Endothelial cell of umbilical vein (primary cell): ENCODE measurements around the gene CDK5R2. TPM values are rescaled to one million over a fixed set of nuclear protein-coding genes. Genes with fewer than 3 reads are reported as not detected.

Experiments
- BruUV-seq: library from RNA; stranded (reverse); fragments of 400-500 nt; replicated peaks from 2 replicates; lab custom pipeline; 2021; lab: Mats Ljungman, UMichigan
- CTCF ChIA-PET: fragments of 300-600, 350-600 bp; sonication (Branson Sonifier 250); formaldehyde crosslinking; loops from one replicate; lab custom pipeline; 2021; ENCODE audit warnings: antibody characterized with exemption, inconsistent platforms; lab: Charles Lee
- POLR2A ChIA-PET: fragments of 300-600, 350-600 bp; sonication (Branson Sonifier 250); formaldehyde crosslinking; loops from one replicate; lab custom pipeline; 2021; ENCODE audit warnings: antibody characterized with exemption, inconsistent platforms; lab: Charles Lee
- DNase-seq: peaks from one replicate; pipeline ENCODE4 v3.0.0-alpha.2; 2011; ENCODE audit warnings: low read depth, low spot score
- FAIRE-seq: peaks from 2 replicates; lab custom pipeline; 2011; peaks lifted over from hg19 to GRCh38; lab: Jason Lieb, UNC
- H2AFZ ChIP-seq: 2 replicates; pipeline ENCODE4 v1.6.0; 2012; ENCODE audit warnings: low read depth, low read length, control low read depth, inconsistent platforms
- H3K27ac ChIP-seq: 2 replicates; pipeline ENCODE4 v1.5.1; 2011; ENCODE audit warnings: low read depth, mild to moderate bottlenecking, control low read depth, low read length, moderate library complexity; ENCODE audit not compliant: insufficient read depth
- H3K27me3 ChIP-seq, 2 experiments: 2 replicates each; pipeline versions ENCODE4 v1.6.0 to v1.6.1; 2011; ENCODE audit warnings: low read length in 2 of 2, mixed read lengths in 1 of 2; ENCODE audit not compliant: control insufficient read depth in 2 of 2, insufficient read depth in 2 of 2
- H3K36me3 ChIP-seq, 2 experiments: 2 replicates in 1 of 2; 3 replicates in 1 of 2; pipeline ENCODE4 v1.5.1; 2011; ENCODE audit warnings: low read length in 2 of 2, mild to moderate bottlenecking in 1 of 2, moderate library complexity in 1 of 2; ENCODE audit not compliant: control insufficient read depth in 2 of 2, insufficient read depth in 2 of 2; ENCODE audit errors: extremely low read depth in 1 of 2
- H3K4me1 ChIP-seq: 3 replicates; pipeline ENCODE4 v1.5.1; 2011; ENCODE audit warnings: mild to moderate bottlenecking, low read length; ENCODE audit not compliant: control insufficient read depth, insufficient read depth; ENCODE audit errors: extremely low read depth
- H3K4me2 ChIP-seq: 2 replicates; pipeline ENCODE4 v1.6.1; 2011; ENCODE audit warnings: low read length, control low read depth, mixed read lengths; ENCODE audit not compliant: insufficient read depth
- H3K4me3 ChIP-seq, 3 experiments: fragments of 200-600 bp in 1 of 3; sonication (generic), shearing (Covaris generic) in 1 of 3; replicated peaks in 1 of 3; 2 replicates each; pipeline ENCODE4 v1.5.1; 2011 to 2016; ENCODE audit warnings: control low read depth in 3 of 3, low read length in 3 of 3, mild to moderate bottlenecking in 2 of 3, inconsistent platforms in 1 of 3, low read depth in 1 of 3, moderate library complexity in 1 of 3; ENCODE audit not compliant: insufficient read depth in 1 of 3
- H3K79me2 ChIP-seq: 2 replicates; pipeline ENCODE4 v1.6.0; 2012; ENCODE audit warnings: low read length, inconsistent platforms; ENCODE audit not compliant: control insufficient read depth, insufficient read depth
- H3K9ac ChIP-seq: replicated peaks from 2 replicates; pipeline ENCODE3; 2011; ENCODE audit warnings: low read length, control low read depth; ENCODE audit not compliant: insufficient read depth; ENCODE audit errors: extremely low read depth
- H3K9me1 ChIP-seq: replicated peaks from 3 replicates; pipeline ENCODE4 v1.6.0; 2011; ENCODE audit warnings: mild to moderate bottlenecking, low read length; ENCODE audit not compliant: control insufficient read depth, insufficient read depth; ENCODE audit errors: extremely low read depth
- H3K9me3 ChIP-seq: replicated peaks from 2 replicates; pipeline ENCODE4 v1.5.1; 2012; ENCODE audit warnings: low read length, inconsistent platforms; ENCODE audit not compliant: control insufficient read depth, insufficient read depth
- H4K20me1 ChIP-seq: replicated peaks from 2 replicates; pipeline ENCODE3; 2011; ENCODE audit warnings: mild to moderate bottlenecking, low read length; ENCODE audit not compliant: control insufficient read depth, insufficient read depth; ENCODE audit errors: extremely low read depth
- CTCF ChIP-seq, 2 donors: IDR thresholded peaks; 1 replicate in 1 of 2; 2 replicates in 1 of 2; pipeline ENCODE4 v1.5.1; 2011; ENCODE audit warnings: low read length in 2 of 2, mild to moderate bottlenecking in 2 of 2, moderate library complexity in 2 of 2, control low read depth in 1 of 2, inconsistent platforms in 1 of 2, low read depth in 1 of 2; ENCODE audit not compliant: insufficient read depth in 1 of 2; ENCODE audit errors: extremely low read depth in 1 of 2
- EZH2 ChIP-seq: IDR thresholded peaks from 2 replicates; pipeline ENCODE4 v1.6.1; 2012; ENCODE audit warnings: borderline replicate concordance, low read depth, mild to moderate bottlenecking, moderate library complexity, low read length, inconsistent platforms; ENCODE audit not compliant: severe bottlenecking
- FOS ChIP-seq: IDR thresholded peaks from 2 replicates; pipeline ENCODE4 v1.6.1; 2011; ENCODE audit warnings: mild to moderate bottlenecking, low read length, moderate library complexity, borderline replicate concordance; ENCODE audit not compliant: insufficient read depth
- GATA2 ChIP-seq: IDR thresholded peaks from 2 replicates; pipeline ENCODE4 v1.7.0; 2011; ENCODE audit warnings: low read depth, mild to moderate bottlenecking, moderate library complexity, mixed read lengths, low read length; ENCODE audit not compliant: insufficient read length, insufficient read depth
- JUN ChIP-seq: IDR thresholded peaks from 2 replicates; pipeline ENCODE4 v1.6.1; 2011; ENCODE audit warnings: borderline replicate concordance, low read depth; ENCODE audit not compliant: insufficient read length, insufficient read depth
- MYC ChIP-seq: IDR thresholded peaks from one replicate; pipeline ENCODE4 v1.6.1; 2011; ENCODE audit warnings: mild to moderate bottlenecking, low read depth, low read length
- POLR2A ChIP-seq: IDR thresholded peaks from 2 replicates; pipeline ENCODE4 v1.6.1; 2012; ENCODE audit warnings: low read depth, mild to moderate bottlenecking, control low read depth, low read length
- POLR2AphosphoS5 ChIP-seq: IDR thresholded peaks from 2 replicates; pipeline ENCODE4 v1.6.1; 2012; ENCODE audit warnings: low read depth, mild to moderate bottlenecking, control low read depth, low read length, moderate library complexity; ENCODE audit not compliant: insufficient read depth
- dilution Hi-C: fragments of 300-500 bp; cut with MboI; formaldehyde crosslinking; loops from one replicate; pipeline ENCODE4 v1.15.0; 2019; ENCODE audit warnings: low sequenced_read_pairs; ENCODE audit not compliant: extremely low pct_ligation_motif_present
- intact Hi-C: fragments of 100-400 bp; cut with micrococcal nuclease; formaldehyde crosslinking; loops from one replicate; pipeline ENCODE4 v1.10.0; 2022
- polyA plus RNA-seq, 4 experiments: library from polyadenylated mRNA; depleted of rRNA in 3 of 4; stranded (reverse) in 3 of 4; unstranded in 1 of 4; fragments of >200 nt; gene quantifications; 2 replicates each; pipeline versions ENCODE4 v1.2.1 to v1.2.3, GENCODE V29; 2011 to 2012; ENCODE audit warnings: missing spikeins in 1 of 4
- total RNA-seq: library from RNA; stranded (reverse); gene quantifications from 2 replicates; pipeline ENCODE4 v1.2.3, GENCODE V29; 2021
- TF ChIP-seq, protein P1 (sequence below): IDR thresholded peaks from 2 replicates; pipeline ENCODE4 v1.6.1; 2011; ENCODE audit not compliant: insufficient read depth, insufficient read length

The CDK5R2 gene
- total and polyA plus RNA-seq, 2 donors (not counting 3 experiments of a cell fraction or from before 2014, with no cell fraction given) = 0.03 TPM; not detected in 1

DNA sequence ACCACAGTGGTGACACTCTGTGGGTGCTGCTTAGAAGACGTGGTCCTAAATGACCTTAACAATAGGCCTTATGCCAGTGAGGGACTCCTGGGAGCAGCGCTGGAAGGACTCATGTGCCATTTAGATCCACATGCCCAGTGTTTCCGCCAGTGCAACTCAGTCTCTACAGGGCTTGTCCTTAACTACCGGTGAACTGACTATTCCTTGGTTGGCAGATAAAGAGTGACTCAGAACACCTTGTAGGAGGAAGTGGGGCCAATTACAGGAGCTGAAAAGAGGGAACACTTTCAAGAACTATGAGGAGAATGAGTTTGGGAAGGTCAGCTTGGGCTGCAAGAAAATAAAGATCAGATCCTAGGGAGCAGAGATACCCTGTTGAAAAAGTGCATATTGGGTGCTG lies 1.8 kb upstream of the CDK5R2 start:
- BruUV-seq = no TSS peak
- no peak overlapping the region for H3K9ac ChIP-seq
- H3K9me1 ChIP-seq = no peaks in the 10 kb centered on the region
- ChIA-PET CTCF (interaction anchor here (1.0 to 2.0 kb wide), 3 partner anchors 22 to 81 kb away, joined by 5 to 10 read pairs (median 6); no protein-coding TSS in a partner anchor), POLR2A (no interaction called here)
- TF ChIP-seq POLR2AphosphoS5 = no peak
- no peak for TF ChIP-seq MYC
- no peak for TF ChIP-seq JUN
- TF ChIP-seq EZH2 = no peak
- no peak for TF ChIP-seq POLR2A
- TF ChIP-seq FOS = no peak
- TF ChIP-seq CTCF (IDR thresholded peaks at IDR 0.05; ENCODE audit: extremely low read depth in 1 of 2, insufficient read depth in 1 of 2, low read depth in 1 of 2, low read length in 2 of 2) = no peak
- TF ChIP-seq GATA2 = no peak
- TF ChIP-seq, protein P1, sequence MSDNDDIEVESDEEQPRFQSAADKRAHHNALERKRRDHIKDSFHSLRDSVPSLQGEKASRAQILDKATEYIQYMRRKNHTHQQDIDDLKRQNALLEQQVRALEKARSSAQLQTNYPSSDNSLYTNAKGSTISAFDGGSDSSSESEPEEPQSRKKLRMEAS = no peak
- no peak overlapping the region for H3K27ac ChIP-seq
- H3K27me3 ChIP-seq = peaks cover 54 to 55% of the 10 kb centered on the region in 2 experiments
- dilution Hi-C loops = no loop called here
- H3K4me3 ChIP-seq = no peak overlapping the region
- H2AFZ ChIP-seq = no peak overlapping the region
- H3K4me2 ChIP-seq = no peak overlapping the region
- H4K20me1 ChIP-seq = no peaks in the 10 kb centered on the region
- intact Hi-C loops = no loop called here
- FAIRE-seq (no peak), DNase-seq (no peak)
- H3K9me3 ChIP-seq = no peaks in the 10 kb centered on the region
- H3K36me3 ChIP-seq = no peaks in the 10 kb centered on the region
- no peaks in the 10 kb centered on the region for H3K4me1 ChIP-seq
- H3K79me2 ChIP-seq = no peaks in the 10 kb centered on the region
